ENCODE data around the gene HRH3.

DNA sequence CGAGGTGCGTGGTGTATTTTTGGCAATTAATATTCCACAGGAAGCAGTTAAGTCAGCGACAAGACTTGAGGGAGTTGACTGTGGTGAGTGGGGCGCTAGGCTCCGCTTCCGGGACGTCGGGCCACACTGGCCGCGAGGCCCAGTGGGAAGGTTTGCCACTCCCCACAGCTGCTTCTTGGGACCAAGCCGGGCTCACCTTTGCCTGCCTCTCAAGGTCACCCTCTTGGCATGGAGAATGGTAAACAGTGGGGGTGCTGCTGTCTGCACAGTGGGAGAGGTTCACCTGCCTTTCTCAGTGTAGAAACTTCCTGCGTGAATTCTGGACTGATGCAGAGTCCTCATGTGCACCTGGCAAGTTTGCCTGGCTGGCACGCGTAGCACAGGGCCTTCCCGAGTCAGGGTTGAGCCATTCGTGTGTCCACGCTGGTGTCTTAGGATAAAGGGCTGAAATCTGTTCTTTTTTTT lies 24.6 kb upstream of the HRH3 start:
- TF ChIP-seq EP300 (IDR thresholded peaks at IDR 0.05; ENCODE audit: borderline replicate concordance) (no peak), TAF1 (IDR thresholded peaks at IDR 0.05; ENCODE audit: low read depth) (no peak), FOXM1 (IDR thresholded peaks at IDR 0.05; ENCODE audit: borderline replicate concordance, low read depth) (no peak), REST (IDR thresholded peaks at IDR 0.05; ENCODE audit: low read depth) (no peak), NFIC (IDR thresholded peaks at IDR 0.05) (no peak), USF1 (IDR thresholded peaks at IDR 0.05) (no peak), RAD21 (IDR thresholded peaks at IDR 0.05; ENCODE audit: low read depth) (no peak), EGR1 (IDR thresholded peaks at IDR 0.05) (no peak), CEBPB (IDR thresholded peaks at IDR 0.05) (no peak), YY1 (IDR thresholded peaks at IDR 0.05; ENCODE audit: low read depth) (no peak), ZBTB7A (IDR thresholded peaks at IDR 0.05; ENCODE audit: low read depth) (no peak)
- TF ChIP-seq, protein P1, sequence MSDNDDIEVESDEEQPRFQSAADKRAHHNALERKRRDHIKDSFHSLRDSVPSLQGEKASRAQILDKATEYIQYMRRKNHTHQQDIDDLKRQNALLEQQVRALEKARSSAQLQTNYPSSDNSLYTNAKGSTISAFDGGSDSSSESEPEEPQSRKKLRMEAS (IDR thresholded peaks at IDR 0.05) = no peak

Measured in Ishikawa (cell line).